ENCODE measurements around the gene TMSB4X.
"Not testable (repeated sequence)": the region's sequence is repeated elsewhere in the genome, so short reads cannot be mapped to it uniquely, and the experiment has no call there.

The TMSB4X gene

DNA sequence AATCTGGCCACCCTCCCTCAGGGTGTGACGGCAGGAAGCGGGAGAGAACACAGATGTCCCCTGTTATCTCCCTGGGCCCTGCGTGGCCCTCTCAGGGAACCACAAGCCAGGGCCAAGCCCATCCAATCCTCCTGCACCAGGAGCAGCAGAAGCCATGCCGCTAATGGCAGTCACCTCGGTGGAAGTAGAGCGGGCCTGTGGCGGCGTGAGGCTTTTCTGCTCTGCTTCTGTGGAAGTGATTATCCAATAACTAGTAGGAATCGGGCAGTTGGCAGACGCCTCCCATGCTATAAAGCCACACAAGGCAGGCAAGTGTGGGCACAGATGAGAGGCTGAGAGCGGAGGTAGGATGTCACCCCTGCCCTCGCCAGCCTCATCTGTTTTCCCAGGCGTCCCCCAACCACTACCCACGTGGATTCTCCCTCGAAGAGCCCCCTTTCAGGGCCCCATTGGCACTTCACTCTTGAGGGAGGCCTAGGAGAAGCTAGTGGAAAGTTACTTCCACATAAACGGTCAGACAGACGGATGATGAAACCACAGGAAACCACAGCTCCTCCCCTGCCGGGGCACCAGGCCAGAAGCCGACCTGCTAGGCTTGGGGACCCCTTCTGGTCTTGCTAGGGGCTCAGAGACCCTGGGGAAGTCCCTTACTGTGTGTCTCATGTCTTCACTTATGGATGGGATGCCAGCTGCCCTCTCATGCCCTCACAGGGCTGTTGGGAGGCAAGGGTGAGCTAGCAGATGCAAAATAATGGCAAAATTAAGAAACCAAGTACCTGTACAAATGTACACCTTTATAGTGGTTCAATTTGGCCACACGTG, 18.8 kb upstream of the TMSB4X start:
- no peak for DNase-seq (ENCODE audit: low read depth)

DNA sequence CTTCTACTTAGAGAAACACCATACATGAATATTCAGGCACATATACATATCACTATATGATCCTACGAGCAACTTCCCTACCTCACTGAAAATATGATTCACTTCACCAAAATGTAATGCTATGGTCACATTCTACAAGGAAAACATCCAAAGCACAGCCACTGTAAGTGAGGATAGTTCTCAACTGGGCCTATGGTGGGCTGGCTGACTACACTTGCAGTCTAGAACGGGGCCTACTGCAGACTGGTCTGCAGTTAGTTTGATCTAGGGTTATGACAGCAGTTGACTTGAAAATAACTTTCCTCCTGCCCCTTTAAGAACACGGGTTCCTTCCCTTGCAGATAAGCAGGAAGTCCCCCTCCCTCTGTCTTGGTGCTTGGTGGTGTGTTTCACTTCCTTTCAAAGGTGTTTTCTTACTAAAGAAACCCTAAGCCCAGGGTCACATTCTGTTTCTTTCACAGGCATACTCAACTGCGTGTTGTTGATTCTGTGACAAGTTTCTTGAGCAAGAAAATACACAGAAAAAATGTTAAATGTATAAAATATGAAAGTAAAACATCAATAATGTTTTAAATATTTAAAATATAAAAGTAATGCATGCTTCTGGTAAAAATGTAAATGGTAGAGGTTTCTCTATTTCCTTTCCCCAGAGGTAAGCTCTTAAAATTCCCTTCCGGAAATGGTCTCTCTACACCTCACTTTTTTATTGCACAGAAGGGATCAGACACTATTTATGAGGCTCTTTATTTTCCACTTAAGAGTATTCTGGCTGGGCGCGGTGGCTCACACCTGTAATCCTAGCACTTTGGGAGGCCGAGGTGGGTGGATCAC, 18.0 kb upstream of the TMSB4X start:
- no peak for DNase-seq (ENCODE audit: low read depth)

DNA sequence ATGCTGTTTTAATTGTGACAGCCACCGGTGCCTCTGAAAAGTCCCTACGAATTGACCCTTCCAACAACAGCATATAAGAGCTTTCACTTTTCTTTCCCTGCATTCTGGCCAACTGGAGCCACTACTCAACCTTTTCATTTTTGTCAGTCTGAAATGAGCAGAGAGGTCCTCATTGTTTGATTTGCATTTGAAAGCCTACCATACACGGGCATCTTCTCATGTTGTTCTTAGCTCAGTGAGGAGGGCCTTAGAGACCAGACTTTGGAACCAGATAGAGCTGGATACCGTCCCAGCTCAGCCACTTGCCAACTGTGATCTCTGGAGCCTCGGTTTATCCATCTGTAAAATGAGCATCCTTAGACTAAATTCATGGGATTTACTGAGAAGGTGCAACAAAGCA, 16.9 kb upstream of the TMSB4X start:
- no peak for DNase-seq (ENCODE audit: low read depth)

DNA sequence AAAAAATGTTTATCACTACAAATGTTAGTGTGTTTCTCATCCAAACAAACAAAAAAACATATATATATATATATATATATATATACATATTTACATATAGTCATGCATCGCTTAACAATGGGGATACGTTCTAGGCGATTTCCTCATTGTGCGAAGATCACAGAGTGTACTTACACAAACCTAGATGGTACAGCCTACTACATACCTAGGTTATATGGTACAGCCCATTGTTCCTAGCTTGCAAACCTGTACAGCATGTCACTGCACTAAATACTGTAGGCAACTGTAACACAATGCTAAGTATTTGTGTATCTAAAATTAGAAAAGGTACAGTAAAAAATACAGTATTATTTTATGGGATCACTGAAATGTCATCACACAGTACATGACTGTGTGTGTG, 16.4 kb upstream of the TMSB4X start:
- no peak for DNase-seq (ENCODE audit: low read depth)

DNA sequence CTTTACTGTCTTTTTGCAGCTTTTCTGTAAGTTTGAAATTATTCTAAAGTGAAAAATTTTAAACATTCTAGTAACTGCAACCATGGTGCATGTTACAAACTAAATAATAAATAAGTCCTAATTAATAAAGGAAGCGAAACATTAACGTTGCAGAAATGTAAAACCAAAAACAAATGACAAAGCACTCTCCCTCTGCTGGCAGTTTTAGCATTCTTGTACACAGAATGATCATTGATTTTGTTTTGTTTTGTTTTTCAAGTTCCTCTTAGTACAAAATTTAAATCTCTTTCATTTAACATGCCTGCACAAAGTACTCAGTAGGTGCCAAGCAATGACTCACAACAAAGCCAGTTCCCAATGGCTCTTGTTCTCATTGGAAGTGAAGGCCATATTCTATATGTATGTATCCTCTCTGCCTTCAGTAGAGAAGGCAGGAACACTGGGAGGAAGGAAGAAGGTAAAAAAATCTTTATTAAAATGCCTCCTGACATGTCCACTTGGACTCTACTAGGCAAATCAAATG, 13.7 kb upstream of the TMSB4X start:
- no peak for DNase-seq (ENCODE audit: low read depth)

GRCh38 chrX:12962041-12962504, 12.8 kb upstream of the TMSB4X start:
- DNase-seq (ENCODE audit: low read depth): no peak

- DNase-seq (ENCODE audit: low read depth): not testable (repeated sequence)
Observed at GRCh38 chrX:12963210-12963850, 11.6 kb upstream of the TMSB4X start.

GRCh38 chrX:12965131-12965940, 9.6 kb upstream of the TMSB4X start:
- DNase-seq (ENCODE audit: low read depth): no peak

DNA sequence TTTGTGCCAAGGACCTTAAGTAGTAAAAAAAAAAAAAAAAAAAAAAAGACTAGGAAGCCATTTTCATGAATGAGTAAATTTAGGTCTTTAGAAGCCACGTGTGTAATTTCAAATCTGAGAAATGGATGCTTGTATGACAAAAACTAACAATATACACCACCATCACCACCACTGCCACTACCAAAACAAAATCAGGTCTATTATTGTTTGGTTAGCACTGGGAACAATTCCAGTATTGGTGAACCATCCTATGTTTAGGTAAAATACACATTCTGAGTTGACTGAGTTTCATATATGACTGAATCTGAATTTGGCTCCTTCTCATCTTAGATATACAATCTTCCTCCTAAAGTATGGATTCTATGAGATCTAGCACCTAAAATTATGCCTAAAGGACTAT, 8.8 kb upstream of the TMSB4X start:
- no peak for DNase-seq (ENCODE audit: low read depth)

GRCh38 chrX:12967711-12968465, 7.0 kb upstream of the TMSB4X start:
- DNase-seq (ENCODE audit: low read depth): no peak

DNA sequence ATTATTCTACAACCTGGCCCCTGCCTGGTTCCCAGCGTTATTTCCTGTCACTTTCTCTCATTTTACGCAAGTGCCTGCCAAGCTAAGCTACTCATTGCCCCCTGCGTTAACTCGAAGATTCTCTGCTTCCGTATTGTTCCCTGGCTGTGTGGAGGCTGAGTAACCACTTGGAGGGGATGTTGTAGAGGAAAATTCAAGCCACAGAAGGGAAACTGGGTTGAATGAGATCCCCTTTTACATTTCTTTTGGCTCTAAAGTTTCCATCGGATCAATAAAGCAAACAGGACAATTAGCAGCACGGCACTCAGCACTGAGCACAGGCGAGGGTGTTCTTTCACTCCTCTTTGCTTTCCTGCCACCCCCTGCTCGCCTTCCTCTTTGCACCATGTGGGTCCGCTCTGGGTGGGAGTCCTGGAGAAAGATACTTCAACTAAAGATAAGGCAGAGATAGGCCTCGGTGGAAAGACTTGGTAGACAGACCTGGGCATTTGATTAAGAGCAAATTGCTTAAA, 4.2 kb upstream of the TMSB4X start:
- DNase-seq (ENCODE audit: low read depth): no peak

DNA sequence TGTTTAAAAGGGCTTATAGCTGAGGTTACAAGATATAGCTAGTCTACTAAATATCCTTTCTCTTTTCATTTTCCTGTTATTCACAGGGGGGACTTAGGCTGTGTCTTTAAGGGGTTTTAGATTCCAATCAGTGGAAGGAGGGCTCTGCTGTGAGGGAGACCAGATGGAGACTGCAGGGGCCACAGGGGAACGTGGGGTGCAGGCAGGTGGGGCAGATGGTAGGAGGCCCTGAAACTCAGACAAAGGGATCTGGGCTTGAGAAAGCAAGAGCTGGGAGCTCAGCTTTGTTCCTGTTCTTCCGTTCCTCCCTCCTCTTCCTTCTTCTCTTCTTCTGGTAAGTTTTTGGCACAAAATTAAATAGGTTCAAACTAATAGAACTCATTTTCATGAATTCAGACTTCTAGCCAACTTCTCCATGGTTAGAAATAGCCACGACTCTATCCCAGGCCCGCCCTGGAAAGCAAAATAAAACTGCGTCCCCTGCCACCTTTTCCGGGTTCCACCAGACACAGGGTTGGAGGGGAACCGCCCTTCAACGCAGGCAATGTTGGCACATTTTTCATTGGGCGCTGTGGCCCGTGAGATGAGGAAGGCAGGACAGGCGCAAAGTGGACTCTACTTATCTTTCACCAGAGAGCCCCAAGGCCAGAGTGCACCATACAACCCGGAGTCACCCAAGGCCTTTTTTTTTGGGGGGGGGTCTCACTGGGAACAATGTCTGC, 3.5 kb upstream of the TMSB4X start:
- no peak for DNase-seq (ENCODE audit: low read depth)

DNA sequence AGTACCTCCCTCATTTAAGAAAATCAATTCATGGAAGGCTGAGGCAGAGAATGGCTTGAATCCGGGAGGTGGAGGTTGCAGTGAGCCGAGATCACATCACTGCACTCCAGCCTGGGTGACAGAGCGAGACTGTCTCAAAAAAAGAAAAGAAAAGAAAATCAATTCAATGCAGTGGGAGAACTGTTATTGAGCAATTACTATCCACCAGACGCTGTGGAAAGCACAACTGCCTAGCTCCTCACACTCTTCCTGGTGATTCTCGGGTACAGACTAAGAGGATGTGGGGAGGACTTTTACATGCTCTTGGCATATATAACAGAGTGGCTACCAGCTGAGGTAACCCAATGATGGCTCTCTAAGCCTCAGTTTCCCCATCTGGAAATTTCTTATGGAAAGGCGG, 2.7 kb upstream of the TMSB4X start:
- DNase-seq (ENCODE audit: low read depth): no peak

DNA sequence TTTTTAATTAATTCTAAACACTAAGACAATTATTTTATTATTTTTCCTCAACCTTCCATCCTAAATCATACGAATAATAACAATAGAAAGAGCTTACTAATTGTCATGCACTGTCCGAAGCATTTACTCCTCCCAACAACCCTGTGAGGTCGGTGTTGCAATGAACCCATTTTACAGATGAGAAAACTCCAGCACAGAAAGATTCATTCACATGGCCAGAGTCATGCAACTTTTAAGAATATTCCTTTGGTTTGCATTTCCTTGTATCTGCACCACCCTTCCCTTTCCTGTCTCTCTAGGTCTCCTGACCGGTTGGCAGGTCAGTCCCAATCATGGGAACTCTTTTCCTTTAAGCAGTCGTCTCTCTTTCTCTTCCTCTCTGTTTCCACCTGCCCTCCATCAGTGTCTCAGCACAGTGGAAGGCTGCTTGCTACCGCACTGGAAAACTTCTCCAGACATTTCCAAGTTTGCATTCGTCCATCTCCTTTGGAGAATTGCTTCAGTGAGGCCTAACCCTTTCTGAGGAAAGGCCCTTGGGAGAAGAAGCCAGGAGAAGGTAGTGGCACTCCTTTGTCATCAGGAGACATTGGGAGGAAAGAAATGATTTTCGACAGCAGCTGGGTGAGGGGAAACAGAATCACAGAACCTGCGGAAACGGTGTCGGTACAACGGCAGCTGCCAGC, 1.9 kb upstream of the TMSB4X start:
- DNase-seq (ENCODE audit: low read depth): no peak

DNA sequence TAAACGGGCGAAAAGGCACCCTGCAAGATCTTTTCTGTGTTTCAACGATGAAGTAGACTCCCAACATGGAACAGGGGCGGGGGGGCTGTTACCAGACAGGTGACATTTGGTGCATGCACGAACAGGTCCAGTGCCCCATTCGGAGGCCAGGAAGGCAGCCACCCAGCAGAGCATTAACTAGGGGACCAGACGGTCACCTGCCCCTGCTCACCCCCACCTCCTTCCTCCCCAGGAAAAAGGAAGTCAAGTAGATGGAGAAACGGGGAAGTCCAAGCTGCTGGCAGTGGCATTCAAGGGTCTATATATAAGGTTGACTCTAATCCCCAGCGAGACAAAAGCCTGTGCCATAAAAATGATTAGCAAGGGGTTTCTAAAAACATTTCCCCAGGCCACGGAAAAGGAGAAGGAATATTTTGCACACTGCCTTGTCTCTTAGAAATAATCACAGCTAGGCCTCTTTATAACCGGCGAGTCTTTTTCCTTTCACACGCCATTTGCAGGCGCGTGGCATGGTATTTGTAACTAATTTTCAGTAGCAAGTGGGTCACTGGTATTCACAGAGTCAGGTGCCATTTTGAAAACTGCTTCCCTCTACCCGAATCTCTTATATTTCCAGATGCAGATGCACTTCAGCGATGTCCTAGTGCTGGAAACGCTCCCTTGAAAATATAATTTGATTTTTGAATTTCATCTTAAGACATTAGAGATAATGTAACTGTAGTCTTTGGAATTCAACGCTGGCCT, 1.2 kb upstream of the TMSB4X start:
- DNase-seq (ENCODE audit: low read depth): no peak

DNA sequence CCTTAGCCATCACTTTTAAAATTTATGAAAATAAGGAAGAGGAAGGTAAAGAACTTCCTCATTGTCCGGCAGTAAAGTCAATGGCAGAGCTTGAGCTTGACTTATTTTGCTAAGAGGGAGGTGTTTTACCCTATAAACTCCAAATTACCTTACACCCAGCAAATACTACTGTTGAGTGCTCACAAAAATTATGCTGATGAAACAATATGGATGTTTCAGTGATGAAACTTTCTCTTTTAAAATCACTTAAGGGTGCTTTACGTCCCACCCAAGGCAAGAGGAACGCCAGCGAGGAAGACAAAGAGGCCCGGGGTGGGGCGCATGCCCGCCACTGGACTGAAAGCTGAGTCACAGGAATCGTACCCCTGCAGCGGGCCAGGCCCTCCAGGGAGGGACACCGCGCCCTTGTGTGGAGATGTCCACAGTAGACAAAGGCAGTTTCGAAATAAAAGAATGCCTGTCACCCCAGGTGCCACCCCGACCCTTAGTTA, 560 bp upstream of the TMSB4X start:
- no peak for DNase-seq (ENCODE audit: low read depth)

- DNase-seq (ENCODE audit: low read depth): no peak
Observed at GRCh38 chrX:12975670-12975965, 708 bp downstream of the TMSB4X start.

- no peak for DNase-seq (ENCODE audit: low read depth)
Observed at GRCh38 chrX:12975991-12976558, 1.2 kb downstream of the TMSB4X start.

Data from stimulated activated CD8-positive, alpha-beta memory T cell treated with anti-CD3 and anti-CD28 coated beads, Interleukin-7, amount 100 ng/mL, for 24 hours (primary cell).